ENCODE measurements around the gene CYP4F8. TPM values are rescaled to one million over a fixed set of nuclear protein-coding genes. Genes with fewer than 3 reads are reported as not detected.
"Not testable (repeated sequence)": the region's sequence is repeated elsewhere in the genome, so short reads cannot be mapped to it uniquely, and the experiment has no call there.

The CYP4F8 gene
- total RNA-seq, 1 donor from 2014 or later: 0.98 TPM

- no peaks in the 10 kb centered on the region for H3K9me3 ChIP-seq
- peaks cover 16% of the 10 kb centered on the region for H3K4me1 ChIP-seq
- no peak for DNase-seq (ENCODE audit: extremely low spot score in 2 of 2)
- no peaks in the 10 kb centered on the region for H3K27me3 ChIP-seq
- H3K4me3 ChIP-seq: no peak overlapping the region
- intact Hi-C loops (cut with DNase I): no loop called here
- TF ChIP-seq POLR2AphosphoS5 (IDR thresholded peaks at IDR 0.05; ENCODE audit: insufficient read depth in 1 of 2, low read depth in 1 of 2): no peak
- TF ChIP-seq CTCF (IDR thresholded peaks at IDR 0.05): no peak
- TF ChIP-seq POLR2A (IDR thresholded peaks at IDR 0.05): no peak
- H3K36me3 ChIP-seq: no peaks in the 10 kb centered on the region
- H3K27ac ChIP-seq: no peak overlapping the region
Observed at GRCh38 chr19:15644066-15644741, 29.2 kb downstream of the CYP4F8 start.

- no peak overlapping the region for H3K4me3 ChIP-seq
- H3K9me3 ChIP-seq: no peaks in the 10 kb centered on the region
- H3K36me3 ChIP-seq: no peaks in the 10 kb centered on the region
- no peak for TF ChIP-seq POLR2A (IDR thresholded peaks at IDR 0.05)
- no peak for TF ChIP-seq POLR2AphosphoS5 (IDR thresholded peaks at IDR 0.05; ENCODE audit: insufficient read depth in 1 of 2, low read depth in 1 of 2)
- no peak for TF ChIP-seq CTCF (IDR thresholded peaks at IDR 0.05)
- H3K27me3 ChIP-seq: no peaks in the 10 kb centered on the region
- peaks cover 15% of the 10 kb centered on the region for H3K4me1 ChIP-seq
- intact Hi-C loops (cut with DNase I): no loop called here
- H3K27ac ChIP-seq: no peak overlapping the region
- DNase-seq (ENCODE audit: extremely low spot score in 2 of 2): no peak
Observed at GRCh38 chr19:15644816-15645215, 29.8 kb downstream of the CYP4F8 start.

GRCh38 chr19:15649526-15649925 lies 34.5 kb downstream of the CYP4F8 start:
- intact Hi-C loops (cut with DNase I): no loop called here
- no peak for DNase-seq (ENCODE audit: extremely low spot score in 2 of 2)
- Histone ChIP-seq H3K4me3 (no peak overlapping the region), H3K27me3 (no peaks in the 10 kb centered on the region), H3K9me3 (no peaks in the 10 kb centered on the region), H3K36me3 (no peaks in the 10 kb centered on the region), H3K4me1 (no peaks in the 10 kb centered on the region), H3K27ac (no peak overlapping the region)
- no peak for TF ChIP-seq POLR2AphosphoS5 (IDR thresholded peaks at IDR 0.05; ENCODE audit: insufficient read depth in 1 of 2, low read depth in 1 of 2)

GRCh38 chr19:15650123-15650522 lies 35.1 kb downstream of the CYP4F8 start:
- intact Hi-C loops (cut with DNase I); H3K27ac ChIP-seq; H3K4me1 ChIP-seq; H3K27me3 ChIP-seq; H3K4me3 ChIP-seq; H3K36me3 ChIP-seq; H3K9me3 ChIP-seq; DNase-seq (ENCODE audit: extremely low spot score in 2 of 2): not testable (repeated sequence)

GRCh38 chr19:15651791-15652190 lies 36.8 kb downstream of the CYP4F8 start:
- no peaks in the 10 kb centered on the region for H3K36me3 ChIP-seq
- intact Hi-C loops (cut with DNase I): no loop called here
- TF ChIP-seq CTCF (IDR thresholded peaks at IDR 0.05) (no peak), POLR2AphosphoS5 (IDR thresholded peaks at IDR 0.05; ENCODE audit: insufficient read depth in 1 of 2, low read depth in 1 of 2) (no peak), POLR2A (IDR thresholded peaks at IDR 0.05) (no peak)
- H3K27ac ChIP-seq: no peak overlapping the region
- H3K27me3 ChIP-seq: no peaks in the 10 kb centered on the region
- no peaks in the 10 kb centered on the region for H3K4me1 ChIP-seq
- DNase-seq (ENCODE audit: extremely low spot score in 2 of 2): no peak
- H3K9me3 ChIP-seq: no peaks in the 10 kb centered on the region
- H3K4me3 ChIP-seq: no peak overlapping the region

- H3K27ac ChIP-seq: no peak overlapping the region
- no peaks in the 10 kb centered on the region for H3K9me3 ChIP-seq
- DNase-seq (ENCODE audit: extremely low spot score in 2 of 2): no peak
- H3K4me1 ChIP-seq: no peaks in the 10 kb centered on the region
- H3K27me3 ChIP-seq: no peaks in the 10 kb centered on the region
- no peak for TF ChIP-seq POLR2AphosphoS5 (IDR thresholded peaks at IDR 0.05; ENCODE audit: insufficient read depth in 1 of 2, low read depth in 1 of 2)
- no peak for TF ChIP-seq CTCF (IDR thresholded peaks at IDR 0.05)
- no peak for TF ChIP-seq POLR2A (IDR thresholded peaks at IDR 0.05)
- no peaks in the 10 kb centered on the region for H3K36me3 ChIP-seq
- intact Hi-C loops (cut with DNase I): no loop called here
- H3K4me3 ChIP-seq: no peak overlapping the region
Observed at GRCh38 chr19:15652559-15653278, 37.7 kb downstream of the CYP4F8 start.

All from vagina (tissue), 2 donors.